ENCODE results near the gene MLX. TPM values are rescaled to one million over a fixed set of nuclear protein-coding genes. Genes with fewer than 3 reads are reported as not detected.

Gene MLX, protein sequence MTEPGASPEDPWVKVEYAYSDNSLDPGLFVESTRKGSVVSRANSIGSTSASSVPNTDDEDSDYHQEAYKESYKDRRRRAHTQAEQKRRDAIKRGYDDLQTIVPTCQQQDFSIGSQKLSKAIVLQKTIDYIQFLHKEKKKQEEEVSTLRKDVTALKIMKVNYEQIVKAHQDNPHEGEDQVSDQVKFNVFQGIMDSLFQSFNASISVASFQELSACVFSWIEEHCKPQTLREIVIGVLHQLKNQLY
- total RNA-seq (10 to 100 TPM; 24.7 to 50.5 (median 30.8) TPM), polyA plus RNA-seq (100 to 1,000 TPM in 1 of 3 donors, 10 to 100 TPM in 2; 77.1 to 129 (median 97.9) TPM)

DNA sequence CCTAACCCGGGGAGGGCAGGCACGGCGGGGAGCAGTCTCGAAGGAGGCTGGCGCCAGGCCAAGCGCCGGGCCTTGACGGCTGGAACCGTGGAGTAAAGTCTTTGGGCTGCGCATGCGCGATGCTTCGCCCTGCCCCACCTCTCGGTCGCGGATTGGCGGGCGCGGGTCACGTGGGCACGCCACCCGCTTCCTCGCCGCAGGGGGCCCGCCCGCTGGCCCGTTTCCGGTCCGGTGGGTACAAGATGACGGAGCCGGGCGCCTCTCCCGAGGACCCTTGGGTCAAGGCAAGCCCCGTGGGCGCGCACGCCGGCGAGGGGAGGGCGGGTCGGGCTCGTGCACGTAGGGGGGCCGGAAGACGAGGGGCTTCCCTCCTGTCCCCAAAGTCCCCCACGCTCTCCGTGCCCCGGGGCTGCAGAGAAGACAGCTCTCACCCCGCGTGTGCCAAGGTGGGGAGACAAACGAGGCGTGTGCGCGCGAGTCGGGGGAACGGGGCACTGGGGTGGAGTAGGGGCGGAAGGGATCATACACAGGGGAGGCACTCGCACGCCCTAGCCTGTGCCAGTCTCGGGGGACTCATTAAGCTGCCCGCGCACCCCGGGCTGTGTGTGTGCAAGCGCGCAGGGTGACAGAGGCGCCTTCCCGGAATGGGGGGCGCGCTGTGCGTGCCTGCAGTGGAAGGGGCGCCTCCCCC, at the start of gene MLX:
TSS of gene MLX (plus strand) at position 218 of the 691 bp plus-strand sequence. CDS start at position 243, 25 bp downstream.
- Histone ChIP-seq H3K27ac (peak within 1 kb of the TSS; percentile 93 to 98 (median 96)), H3K36me3 (peaks cover 29 to 60% (median 46%) of the 10 kb centered on the region in 4 donors), H3K4me1 (peaks cover 0 to 57% (median 45%) of the 10 kb centered on the region in 4 donors)

DNA sequence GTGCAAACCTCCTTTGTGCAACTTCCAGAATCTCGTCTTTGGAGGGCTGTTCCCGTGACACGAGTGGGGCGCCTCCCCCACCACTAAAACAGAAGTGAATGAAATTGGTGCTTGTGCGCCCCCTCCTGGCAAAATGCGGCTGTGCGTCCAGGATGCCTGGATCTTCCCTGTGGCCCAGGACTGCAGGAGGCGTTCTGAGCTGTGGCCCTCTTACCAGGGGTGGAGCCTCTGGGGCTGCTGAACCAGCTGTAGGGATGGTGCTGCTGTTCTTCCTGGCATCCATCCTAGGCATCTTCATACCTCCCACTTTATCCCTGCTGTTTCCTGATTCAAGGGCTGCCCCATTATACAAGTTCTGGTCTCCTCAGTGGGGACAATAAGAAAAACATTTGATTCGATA, 49.4 kb upstream of the MLX start:
- TF ChIP-seq POLR2AphosphoS5 (IDR thresholded peaks at IDR 0.05) (peak in 3 of 4 donors; percentile 43 to 57 (median 51)), EP300 (IDR thresholded peaks at IDR 0.05) (no peak), POLR2A (IDR thresholded peaks at IDR 0.05) (no peak)
- TF ChIP-seq, protein P1, sequence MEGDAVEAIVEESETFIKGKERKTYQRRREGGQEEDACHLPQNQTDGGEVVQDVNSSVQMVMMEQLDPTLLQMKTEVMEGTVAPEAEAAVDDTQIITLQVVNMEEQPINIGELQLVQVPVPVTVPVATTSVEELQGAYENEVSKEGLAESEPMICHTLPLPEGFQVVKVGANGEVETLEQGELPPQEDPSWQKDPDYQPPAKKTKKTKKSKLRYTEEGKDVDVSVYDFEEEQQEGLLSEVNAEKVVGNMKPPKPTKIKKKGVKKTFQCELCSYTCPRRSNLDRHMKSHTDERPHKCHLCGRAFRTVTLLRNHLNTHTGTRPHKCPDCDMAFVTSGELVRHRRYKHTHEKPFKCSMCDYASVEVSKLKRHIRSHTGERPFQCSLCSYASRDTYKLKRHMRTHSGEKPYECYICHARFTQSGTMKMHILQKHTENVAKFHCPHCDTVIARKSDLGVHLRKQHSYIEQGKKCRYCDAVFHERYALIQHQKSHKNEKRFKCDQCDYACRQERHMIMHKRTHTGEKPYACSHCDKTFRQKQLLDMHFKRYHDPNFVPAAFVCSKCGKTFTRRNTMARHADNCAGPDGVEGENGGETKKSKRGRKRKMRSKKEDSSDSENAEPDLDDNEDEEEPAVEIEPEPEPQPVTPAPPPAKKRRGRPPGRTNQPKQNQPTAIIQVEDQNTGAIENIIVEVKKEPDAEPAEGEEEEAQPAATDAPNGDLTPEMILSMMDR (IDR thresholded peaks at IDR 0.05), result peak; percentile 87 to 96 (median 94)
- intact Hi-C loops (cut with DNase I), result loop anchor here (5.0 kb wide), 1 partner anchor 195 kb away; no protein-coding TSS in a partner anchor
- Histone ChIP-seq H3K9me3 (no peaks in the 10 kb centered on the region), H3K36me3 (peaks cover 7 to 28% (median 11%) of the 10 kb centered on the region in 4 donors), H3K27me3 (no peaks in the 10 kb centered on the region), H3K27ac (peak overlapping the region; percentile 95 to 98 (median 98)), H3K4me1 (peaks cover 0 to 69% (median 64%) of the 10 kb centered on the region in 4 donors), H3K4me3 (no peak overlapping the region)
- peak; percentile 95 for DNase-seq
- 7 to 11% methylated on average over 9 of the region's 9 CpGs for WGBS, 2 donors

More for the DNA sequence above, at the start of gene MLX:
- 0 to 1% methylated on average over 72 of the region's 72 CpGs for WGBS, 2 donors
- peak within 1 kb of the TSS; percentile 84 to 98 (median 92) for H3K4me3 ChIP-seq
- TF ChIP-seq POLR2A (IDR thresholded peaks at IDR 0.05) (peak in 1 of 2 donors; percentile 47), POLR2AphosphoS5 (IDR thresholded peaks at IDR 0.05) (peak in 3 of 4 donors; percentile 79 to 85 (median 83)), EP300 (IDR thresholded peaks at IDR 0.05) (no peak)
- TF ChIP-seq, protein P1 (IDR thresholded peaks at IDR 0.05), result peak in 1 of 4 experiments; percentile 4
- intact Hi-C loops (cut with DNase I), result no loop called here
- no peaks in the 10 kb centered on the region for H3K27me3 ChIP-seq
- peak; percentile 98 for DNase-seq
- H3K9me3 ChIP-seq, result no peaks in the 10 kb centered on the region

DNA sequence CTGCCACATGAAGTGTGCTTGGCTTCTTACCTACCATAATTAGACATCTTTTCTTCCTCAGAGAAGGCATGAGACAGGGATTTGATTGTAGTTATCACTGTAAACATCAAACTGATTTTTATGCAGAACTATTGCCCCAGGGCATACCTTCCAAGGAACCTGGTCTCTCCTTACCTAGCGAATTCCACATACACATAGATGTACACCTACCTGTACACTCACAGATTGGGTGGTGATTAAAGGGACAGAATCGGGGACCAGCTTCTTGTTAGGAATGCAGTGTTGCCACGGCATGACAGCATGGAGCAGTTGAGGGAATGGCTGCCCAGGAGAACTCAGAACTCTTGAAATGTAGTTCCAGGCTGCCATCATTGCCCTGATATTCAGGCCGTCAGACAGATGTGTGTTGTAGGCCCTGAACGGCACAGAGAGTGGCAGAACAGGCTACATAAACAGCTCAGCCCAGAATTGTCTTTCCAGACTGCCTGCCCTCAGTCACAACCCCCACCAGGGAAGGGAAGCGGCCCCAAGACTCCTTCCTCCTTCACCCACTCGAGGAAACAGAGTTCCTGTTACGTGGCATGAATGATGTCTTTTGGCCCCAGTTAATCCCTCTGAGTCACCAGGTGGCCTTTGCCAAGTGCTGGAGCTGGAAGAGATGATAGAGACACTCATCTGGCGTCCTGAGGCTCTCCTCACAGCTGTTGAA, 48.7 kb upstream of the MLX start:
- TF ChIP-seq POLR2AphosphoS5 (IDR thresholded peaks at IDR 0.05) (peak; percentile 88 to 92 (median 89)), POLR2A (IDR thresholded peaks at IDR 0.05) (peak in 1 of 2 donors; percentile 31), EP300 (IDR thresholded peaks at IDR 0.05) (peak in 1 of 4 donors; percentile 74)
- TF ChIP-seq, protein P1 (IDR thresholded peaks at IDR 0.05), result no peak
- peak overlapping the region; percentile 95 to 98 (median 98) for H3K27ac ChIP-seq
- intact Hi-C loops (cut with DNase I), result loop anchor here (2.0 to 5.0 kb wide), 2 partner anchors 97 to 196 kb away; no protein-coding TSS in a partner anchor
- H3K9me3 ChIP-seq, result no peaks in the 10 kb centered on the region
- H3K4me1 ChIP-seq, result peaks cover 0 to 72% (median 71%) of the 10 kb centered on the region in 4 donors
- 21 to 40% methylated on average over 9 of the region's 9 CpGs for WGBS, 2 donors
- peak; percentile 97 for DNase-seq
- peaks cover 7 to 28% (median 11%) of the 10 kb centered on the region in 4 donors for H3K36me3 ChIP-seq
- H3K4me3 ChIP-seq, result no peak overlapping the region
- no peaks in the 10 kb centered on the region for H3K27me3 ChIP-seq

DNA sequence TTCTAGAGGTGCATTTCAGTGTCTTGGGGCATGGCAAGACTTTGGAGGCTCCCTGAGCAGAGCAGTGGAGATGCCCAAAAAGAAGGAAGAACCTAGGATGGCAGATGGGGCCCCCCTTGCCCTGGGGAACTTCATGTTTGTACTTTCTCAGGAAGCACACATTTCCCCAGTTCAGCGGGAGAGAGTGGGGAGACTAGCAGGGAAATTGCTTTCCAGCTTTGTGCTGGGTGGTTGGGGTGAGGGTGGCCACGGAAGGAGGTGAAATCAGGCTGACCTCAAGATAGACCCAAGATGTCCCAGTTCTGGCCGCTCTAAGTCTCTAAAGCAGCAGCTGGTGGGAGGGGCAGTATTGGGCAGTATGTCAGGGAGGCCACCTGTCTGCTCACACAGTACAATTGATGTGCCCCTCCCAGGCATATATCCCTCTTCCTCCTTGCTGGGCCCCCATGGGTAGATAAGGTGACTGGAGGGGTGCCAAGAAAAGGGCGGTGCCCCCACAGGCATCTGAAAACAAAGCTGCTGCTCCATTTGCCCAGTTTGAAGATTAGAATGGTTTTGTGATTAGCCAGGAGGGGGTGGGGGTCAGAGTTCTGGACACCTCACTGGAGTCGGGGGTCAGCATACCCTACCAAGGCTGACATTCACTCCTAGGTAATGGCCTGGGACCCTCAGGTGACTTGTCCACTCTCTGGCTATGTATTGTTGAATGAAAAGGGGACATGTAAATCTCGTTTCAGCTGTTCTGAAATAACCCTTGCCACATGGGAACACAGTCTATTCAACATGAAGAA, 48.0 kb upstream of the MLX start:
- intact Hi-C loops (cut with DNase I), result loop anchor here (2.0 to 5.0 kb wide), 2 partner anchors 98 to 197 kb away; no protein-coding TSS in a partner anchor
- peak overlapping the region; percentile 95 to 98 (median 98) for H3K27ac ChIP-seq
- H3K27me3 ChIP-seq, result no peaks in the 10 kb centered on the region
- TF ChIP-seq POLR2AphosphoS5 (IDR thresholded peaks at IDR 0.05) (peak in 1 of 4 donors; percentile 4), EP300 (IDR thresholded peaks at IDR 0.05) (no peak)
- no peak overlapping the region for H3K4me3 ChIP-seq
- H3K36me3 ChIP-seq, result peaks cover 4 to 24% (median 8%) of the 10 kb centered on the region in 4 donors
- WGBS, 2 donors, result 11 to 36% methylated on average over 6 of the region's 6 CpGs
- peak; percentile 74 for DNase-seq
- H3K4me1 ChIP-seq, result peaks cover 0 to 75% (median 73%) of the 10 kb centered on the region in 4 donors
- no peaks in the 10 kb centered on the region for H3K9me3 ChIP-seq
